ENCODE data around the gene KLK4. TPM values are rescaled to one million over a fixed set of nuclear protein-coding genes. Genes with fewer than 3 reads are reported as not detected.

KLK4 gene
- total and polyA plus RNA-seq, 2 of the 4 experiments (the other 2 are of a cell fraction): not detected

DNA sequence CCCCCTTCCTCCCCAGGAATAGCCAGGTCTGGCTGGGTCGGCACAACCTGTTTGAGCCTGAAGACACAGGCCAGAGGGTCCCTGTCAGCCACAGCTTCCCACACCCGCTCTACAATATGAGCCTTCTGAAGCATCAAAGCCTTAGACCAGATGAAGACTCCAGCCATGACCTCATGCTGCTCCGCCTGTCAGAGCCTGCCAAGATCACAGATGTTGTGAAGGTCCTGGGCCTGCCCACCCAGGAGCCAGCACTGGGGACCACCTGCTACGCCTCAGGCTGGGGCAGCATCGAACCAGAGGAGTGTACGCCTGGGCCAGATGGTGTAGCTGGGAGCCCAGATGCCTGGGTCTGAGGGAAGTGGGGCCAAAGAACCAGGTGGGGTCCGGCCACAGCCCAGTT lies 34.7 kb downstream of the KLK4 start:
- no peaks in the 10 kb centered on the region for H3K9me1 ChIP-seq (ENCODE audit: insufficient read depth, low read length)
- no peak overlapping the region for H2AFZ ChIP-seq (replicated peaks; ENCODE audit: low read length, poor library complexity)
- intact Hi-C loops (cut with micrococcal nuclease): no loop called here
- no peak overlapping the region for H2AK9ac ChIP-seq (replicated peaks; ENCODE audit: low read depth, low read length, poor library complexity)
- no peak overlapping the region for H3K18ac ChIP-seq (ENCODE audit: low read depth, low read length)
- no peak overlapping the region for H2BK5ac ChIP-seq (ENCODE audit: low read depth, low read length, poor library complexity, severe bottlenecking)
- H2BK120ac ChIP-seq (ENCODE audit: low read depth, low read length): no peak overlapping the region
- DNase-seq: no peak
- WGBS, 2 experiments (ENCODE audit: extremely low coverage in 2 of 2, insufficient read length in 1 of 2): 32% methylated on average over 2 of the region's 7 CpGs; no CpG with 5 or more reads in 1 of the 2 experiments
- H3K9ac ChIP-seq (ENCODE audit: low read depth, low read length): no peak overlapping the region
- H3K27me3 ChIP-seq (ENCODE audit: control insufficient read depth, insufficient read depth, low read length): peaks cover 2% of the 10 kb centered on the region
- no peak overlapping the region for H3K14ac ChIP-seq (replicated peaks; ENCODE audit: low read depth, low read length)
- H2BK15ac ChIP-seq (ENCODE audit: low read depth, low read length): no peak overlapping the region
- no peak overlapping the region for H3K4me2 ChIP-seq (ENCODE audit: low read depth, low read length)
- ChIA-PET CTCF (no interaction called here), POLR2A (ENCODE audit: unreplicated experiment) (no interaction called here)
- H4K5ac ChIP-seq (ENCODE audit: low read depth, low read length): no peak overlapping the region
- no peak overlapping the region for H2AK5ac ChIP-seq (ENCODE audit: low read depth, low read length)
- BruUV-seq (replicated peaks): no TSS peak
- no peaks in the 10 kb centered on the region for H3K4me1 ChIP-seq (ENCODE audit: control insufficient read depth, insufficient read depth, low read length)
- no peak overlapping the region for H4K91ac ChIP-seq (ENCODE audit: insufficient read depth, low read depth, low read length)
- H3K9me3 ChIP-seq (ENCODE audit: control insufficient read depth, insufficient read depth, low read length): no peaks in the 10 kb centered on the region
- in situ Hi-C loops (cut with MboI; ENCODE audit: low sequenced_read_pairs): no loop called here
- dilution Hi-C loops (cut with HindIII; ENCODE audit: low sequenced_read_pairs, unreplicated experiment): no loop called here
- no peaks in the 10 kb centered on the region for H3K79me1 ChIP-seq (ENCODE audit: low read depth in 1 of 2, low read length in 2 of 2)
- no peak overlapping the region for H2BK20ac ChIP-seq (ENCODE audit: low read depth, low read length)
- no peak for ATAC-seq (ENCODE audit: low read depth)
- H4K20me1 ChIP-seq (ENCODE audit: insufficient read depth, low read length): no peaks in the 10 kb centered on the region
- no peak overlapping the region for H3K4me3 ChIP-seq (ENCODE audit: insufficient read depth, low read depth, low read length)
- H3K4ac ChIP-seq (ENCODE audit: low read depth, low read length): no peak overlapping the region
- H3K27ac ChIP-seq (ENCODE audit: insufficient read depth, low read length): no peak overlapping the region
- no peak overlapping the region for H3K56ac ChIP-seq (ENCODE audit: extremely low read depth, insufficient read depth, low read length)
- no peak for TF ChIP-seq RCOR1 (IDR thresholded peaks at IDR 0.05; ENCODE audit: insufficient replicate concordance, low read length)
- TF ChIP-seq RFX5 (IDR thresholded peaks at IDR 0.05; ENCODE audit: low read depth, low read length): no peak
- TF ChIP-seq, protein P1, sequence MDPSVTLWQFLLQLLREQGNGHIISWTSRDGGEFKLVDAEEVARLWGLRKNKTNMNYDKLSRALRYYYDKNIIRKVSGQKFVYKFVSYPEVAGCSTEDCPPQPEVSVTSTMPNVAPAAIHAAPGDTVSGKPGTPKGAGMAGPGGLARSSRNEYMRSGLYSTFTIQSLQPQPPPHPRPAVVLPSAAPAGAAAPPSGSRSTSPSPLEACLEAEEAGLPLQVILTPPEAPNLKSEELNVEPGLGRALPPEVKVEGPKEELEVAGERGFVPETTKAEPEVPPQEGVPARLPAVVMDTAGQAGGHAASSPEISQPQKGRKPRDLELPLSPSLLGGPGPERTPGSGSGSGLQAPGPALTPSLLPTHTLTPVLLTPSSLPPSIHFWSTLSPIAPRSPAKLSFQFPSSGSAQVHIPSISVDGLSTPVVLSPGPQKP (IDR thresholded peaks at IDR 0.05; ENCODE audit: borderline replicate concordance, low read depth, low read length): no peak
- no peak for TF ChIP-seq RAD21 (IDR thresholded peaks at IDR 0.05; ENCODE audit: low read length)
- no peak for TF ChIP-seq MXI1 (IDR thresholded peaks at IDR 0.05; ENCODE audit: borderline replicate concordance, low read depth, low read length)
- no peak for TF ChIP-seq MAFK (IDR thresholded peaks at IDR 0.05; ENCODE audit: low read depth, low read length)
- TF ChIP-seq NFE2L2 (IDR thresholded peaks at IDR 0.05; ENCODE audit: low read depth, low read length): no peak
- TF ChIP-seq, protein P2, sequence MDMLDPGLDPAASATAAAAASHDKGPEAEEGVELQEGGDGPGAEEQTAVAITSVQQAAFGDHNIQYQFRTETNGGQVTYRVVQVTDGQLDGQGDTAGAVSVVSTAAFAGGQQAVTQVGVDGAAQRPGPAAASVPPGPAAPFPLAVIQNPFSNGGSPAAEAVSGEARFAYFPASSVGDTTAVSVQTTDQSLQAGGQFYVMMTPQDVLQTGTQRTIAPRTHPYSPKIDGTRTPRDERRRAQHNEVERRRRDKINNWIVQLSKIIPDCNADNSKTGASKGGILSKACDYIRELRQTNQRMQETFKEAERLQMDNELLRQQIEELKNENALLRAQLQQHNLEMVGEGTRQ (IDR thresholded peaks at IDR 0.05; ENCODE audit: low read depth, low read length): no peak
- H3K23ac ChIP-seq (ENCODE audit: low read depth, low read length): no peak overlapping the region
- H3K36me3 ChIP-seq (ENCODE audit: control insufficient read depth, insufficient read depth, low read length): no peaks in the 10 kb centered on the region
- H4K8ac ChIP-seq (ENCODE audit: low read depth in 2 of 2, low read length in 2 of 2): no peak overlapping the region

Data from IMR-90 (cell line).